OCI-LY7 (cell line): ENCODE results near the gene KRTAP5-3. TPM values are rescaled to one million over a fixed set of nuclear protein-coding genes. Genes with fewer than 3 reads are reported as not detected.

ENCODE experiments used
- BruUV-seq: library from RNA; stranded (reverse); fragments of 400-500 nt; replicated peaks from 2 replicates; lab custom pipeline; 2021; lab: Mats Ljungman, UMichigan
- CTCF ChIA-PET: fragments of 300-600 bp; sonication (Branson Sonifier 250); formaldehyde crosslinking; loops from one replicate; lab custom pipeline; 2022; ENCODE audit warnings: antibody characterized with exemption; ENCODE audit not compliant: unreplicated experiment; lab: Charles Lee
- POLR2A ChIA-PET: fragments of 300-600 bp; sonication (Branson Sonifier 250); formaldehyde crosslinking; loops from one replicate; lab custom pipeline; 2022; ENCODE audit warnings: antibody characterized with exemption; lab: Charles Lee
- DNase-seq: peaks from one replicate; pipeline ENCODE4 v3.0.0-alpha.2; 2015; ENCODE audit warnings: low spot score
- H2AFZ ChIP-seq: fragments of 200-600 bp; sonication (generic), shearing (Covaris generic); 2 replicates; pipeline ENCODE4 v1.6.1; 2014; ENCODE audit warnings: mild to moderate bottlenecking, antibody characterized with exemption, low read length, moderate library complexity
- H3K27ac ChIP-seq: fragments of 200-600 bp; sonication (generic); 2 replicates; pipeline ENCODE4 v1.5.1; 2014; ENCODE audit warnings: mixed run types, low read depth, mild to moderate bottlenecking, moderate library complexity, low read length, inconsistent platforms; ENCODE audit not compliant: poor library complexity, severe bottlenecking
- H3K36me3 ChIP-seq: fragments of 200-600 bp; sonication (generic); 2 replicates; pipeline ENCODE4 v1.6.1; 2014; ENCODE audit warnings: mild to moderate bottlenecking, antibody characterized with exemption, low read length, moderate library complexity, mixed read lengths; ENCODE audit not compliant: insufficient read depth
- H3K4me1 ChIP-seq: fragments of 200-600 bp; sonication (generic); 2 replicates; pipeline ENCODE4 v1.5.1; 2014; ENCODE audit warnings: mild to moderate bottlenecking, low read length; ENCODE audit not compliant: insufficient read depth, poor library complexity, severe bottlenecking
- H3K4me2 ChIP-seq: fragments of 200-600 bp; sonication (generic); 2 replicates; pipeline ENCODE4 v1.6.1; 2014; ENCODE audit warnings: mild to moderate bottlenecking, low read length
- H3K4me3 ChIP-seq: fragments of 200-600 bp; sonication (generic); 2 replicates; pipeline ENCODE4 v1.5.1; 2014; ENCODE audit warnings: mild to moderate bottlenecking, low read depth, low read length; ENCODE audit not compliant: poor library complexity, severe bottlenecking
- H3K79me2 ChIP-seq: fragments of 200-600 bp; sonication (generic); 2 replicates; pipeline ENCODE4 v1.6.1; 2016; ENCODE audit warnings: low read depth, mild to moderate bottlenecking, low read length, moderate library complexity, mixed read lengths; ENCODE audit not compliant: insufficient read depth
- H3K9me2 ChIP-seq: fragments of 200-600 bp; sonication (generic); 2 replicates; pipeline ENCODE4 v1.6.1; 2016; ENCODE audit warnings: mild to moderate bottlenecking, low read length, mixed read lengths; ENCODE audit not compliant: insufficient read depth
- H3K9me3 ChIP-seq: fragments of 200-600 bp; sonication (generic); 2 replicates; pipeline ENCODE4 v1.6.1; 2014; ENCODE audit warnings: mild to moderate bottlenecking, mixed run types, low read length, mixed read lengths
- H4K20me1 ChIP-seq: fragments of 200-600 bp; sonication (generic); 2 replicates; pipeline ENCODE4 v1.6.1; 2014; ENCODE audit warnings: mild to moderate bottlenecking, antibody characterized with exemption, low read length, moderate library complexity, mixed read lengths; ENCODE audit not compliant: insufficient read depth
- CTCF ChIP-seq: fragments of 200-600 bp; sonication (generic); conservative IDR thresholded peaks from 2 replicates; pipeline ENCODE4 v1.5.1; 2014; ENCODE audit warnings: mild to moderate bottlenecking, antibody characterized with exemption, low read length, moderate library complexity, mixed read lengths
- EZH2phosphoT487 ChIP-seq: fragments of 200-600 bp; sonication (generic); IDR thresholded peaks from 2 replicates; pipeline ENCODE4 v1.6.1; 2018; ENCODE audit warnings: low read depth, borderline replicate concordance, mild to moderate bottlenecking, mixed run types, antibody characterized with exemption, low read length, moderate library complexity, mixed read lengths
- intact Hi-C: fragments of 100-400 bp; cut with micrococcal nuclease; formaldehyde crosslinking; loops from one replicate; pipeline ENCODE4 v1.10.0; 2022; ENCODE audit not compliant: unreplicated experiment
- total RNA-seq, 2 experiments: library from RNA; depleted of rRNA in 1 of 2; stranded (reverse); fragments of >200 nt in 1 of 2; shearing (Covaris generic) in 1 of 2; gene quantifications; 2 replicates each; pipeline ENCODE4 v1.2.3, GENCODE V29; 2014 to 2022

KRTAP5-3 gene
- total RNA-seq, 2 experiments from 2014 or later, result not detected

GRCh38 chr11:1561955-1562354, 46.3 kb downstream of the KRTAP5-3 start:
- no peaks in the 10 kb centered on the region for H3K9me2 ChIP-seq
- no peak for DNase-seq
- no peak overlapping the region for H3K4me2 ChIP-seq
- H3K9me3 ChIP-seq, result no peaks in the 10 kb centered on the region
- POLR2A ChIA-PET, result interaction anchor here (0.6 kb wide), 1 partner anchor 80 kb away, joined by 3 read pairs; no protein-coding TSS in a partner anchor
- H3K27ac ChIP-seq, result no peak overlapping the region
- intact Hi-C loops, result no loop called here
- BruUV-seq, result no TSS peak
- CTCF ChIA-PET, result no interaction called here
- H2AFZ ChIP-seq, result no peak overlapping the region
- H3K4me3 ChIP-seq, result no peak overlapping the region
- H3K36me3 ChIP-seq, result no peaks in the 10 kb centered on the region
- no peak for TF ChIP-seq CTCF
- no peak for TF ChIP-seq EZH2phosphoT487
- no peaks in the 10 kb centered on the region for H4K20me1 ChIP-seq
- H3K79me2 ChIP-seq, result no peaks in the 10 kb centered on the region
- H3K4me1 ChIP-seq, result no peaks in the 10 kb centered on the region

DNA sequence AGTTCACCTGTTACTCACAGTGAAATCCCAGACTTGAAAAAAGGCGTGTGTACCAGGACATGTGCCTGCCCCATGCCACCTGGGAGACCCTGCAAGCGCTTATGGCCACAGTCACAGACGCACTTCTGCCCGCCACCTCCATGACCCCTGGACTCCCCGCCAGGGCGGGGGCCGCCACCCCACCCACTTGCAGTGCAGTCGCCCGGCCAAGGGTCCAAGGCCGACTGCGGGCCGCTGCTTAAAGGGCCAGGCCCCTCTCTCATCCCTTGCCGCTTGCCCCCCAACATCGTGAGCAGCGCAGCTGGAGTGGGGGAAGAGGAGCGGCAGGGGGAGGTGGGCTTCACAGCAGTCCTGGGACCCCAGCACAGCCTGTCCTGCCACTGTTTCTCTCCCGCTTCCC, 47.0 kb downstream of the KRTAP5-3 start:
- Histone ChIP-seq H3K36me3 (no peaks in the 10 kb centered on the region), H3K4me1 (no peaks in the 10 kb centered on the region), H3K4me3 (no peak overlapping the region), H3K79me2 (no peaks in the 10 kb centered on the region), H4K20me1 (no peaks in the 10 kb centered on the region), H3K27ac (no peak overlapping the region), H3K9me3 (no peaks in the 10 kb centered on the region), H2AFZ (no peak overlapping the region), H3K4me2 (no peak overlapping the region), H3K9me2 (no peaks in the 10 kb centered on the region)
- CTCF ChIA-PET, result no interaction called here
- no TSS peak for BruUV-seq
- no peak for TF ChIP-seq EZH2phosphoT487
- no peak for TF ChIP-seq CTCF
- intact Hi-C loops, result no loop called here
- no peak for DNase-seq
- POLR2A ChIA-PET, result no interaction called here

DNA sequence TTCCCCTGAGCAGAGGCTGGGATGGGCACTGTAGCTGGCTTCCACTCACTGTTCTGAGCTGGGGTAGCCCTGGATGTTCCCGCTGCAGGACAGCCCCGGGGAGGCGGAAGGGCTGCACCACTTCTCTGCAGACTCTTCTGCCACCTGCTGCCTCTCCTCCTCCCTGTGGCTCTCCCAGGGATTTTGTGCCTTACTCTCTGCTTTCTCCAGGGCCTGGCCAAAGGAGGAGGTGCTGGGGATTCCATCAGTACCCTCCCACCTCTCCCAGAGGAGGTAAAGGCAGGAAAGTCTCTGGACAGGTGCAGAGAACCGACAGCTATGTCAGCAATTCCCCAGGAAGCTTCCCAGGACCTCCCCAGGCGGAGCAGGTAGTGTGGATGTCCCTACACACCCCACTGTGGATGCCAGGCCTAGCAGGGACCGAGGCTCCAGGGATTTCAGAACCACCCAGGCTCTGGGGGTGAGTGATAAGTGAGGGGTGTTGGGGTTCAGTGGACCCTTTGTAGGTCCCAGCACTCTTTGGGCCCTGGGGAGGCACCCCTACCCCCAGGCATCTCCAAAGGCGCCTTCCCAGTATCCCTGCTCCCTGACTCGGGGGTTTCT, 47.5 kb downstream of the KRTAP5-3 start:
- Histone ChIP-seq H3K4me2 (no peak overlapping the region), H3K4me1 (no peaks in the 10 kb centered on the region), H3K9me2 (no peaks in the 10 kb centered on the region), H3K36me3 (no peaks in the 10 kb centered on the region), H3K9me3 (no peaks in the 10 kb centered on the region), H3K79me2 (no peaks in the 10 kb centered on the region), H3K4me3 (no peak overlapping the region), H3K27ac (no peak overlapping the region), H2AFZ (no peak overlapping the region), H4K20me1 (no peaks in the 10 kb centered on the region)
- no peak for DNase-seq
- no TSS peak for BruUV-seq
- intact Hi-C loops, result no loop called here
- ChIA-PET POLR2A (no interaction called here), CTCF (no interaction called here)
- no peak for TF ChIP-seq EZH2phosphoT487
- no peak for TF ChIP-seq CTCF
